Ovary (tissue), 10 donors: ENCODE results near the gene SPATA31A7. TPM values are rescaled to one million over a fixed set of nuclear protein-coding genes. Genes with fewer than 3 reads are reported as not detected.
"Not testable (repeated sequence)": the region's sequence is repeated elsewhere in the genome, so short reads cannot be mapped to it uniquely, and the experiment has no call there.

Source experiments
- DNase-seq, 5 donors: peaks; one replicate each; pipeline ENCODE4 v3.0.0-alpha.2; 2019 to 2020
- H3K27ac ChIP-seq, 2 donors: fragments of 200-600 bp; one replicate each; pipeline versions ENCODE4 v1.5.1 to v1.8.0; 2019 to 2022
- H3K27me3 ChIP-seq: fragments of 200-600 bp; one replicate; pipeline ENCODE4 v1.8.0; 2022
- H3K36me3 ChIP-seq: fragments of 200-600 bp; sonication (generic); one replicate; pipeline ENCODE4 v1.5.1; 2019
- H3K4me1 ChIP-seq: one replicate; pipeline ENCODE4 v1.8.1; 2013; ENCODE audit warnings: mild to moderate bottlenecking, moderate library complexity; ENCODE audit not compliant: insufficient read depth
- H3K4me3 ChIP-seq: fragments of 200-600 bp; sonication (generic); one replicate; pipeline ENCODE4 v1.5.1; 2017
- H3K9me3 ChIP-seq, 2 donors: fragments of 200-600 bp in 1 of 2; sonication (generic) in 1 of 2; one replicate each; pipeline versions ENCODE4 v1.5.1 to v1.8.1; 2013 to 2019; ENCODE audit warnings: mild to moderate bottlenecking in 1 of 2, moderate library complexity in 1 of 2
- WGBS, 3 donors: extraction: QIAGEN DNeasy Blood & Tissue Kit in 1 of 3; methylation state at CpG; one replicate each; pipeline versions ENCODE4 v1.1.5 to v1.1.7; 2013 to 2017; 5-methylcytosine and 5-hydroxymethylcytosine counted together
- intact Hi-C, 4 donors: fragments of 100-400 bp; cut with DNase I; formaldehyde crosslinking; loops; one replicate each; pipeline versions ENCODE4 v1.11.0 to v1.15.1; 2022 to 2023
- long read RNA-seq, 3 donors: library from polyadenylated mRNA in 2 of 3; unstranded in 2 of 3; transcript quantifications; one replicate each; pipeline ENCODE4 v2.0.0 and lab custom pipeline, GENCODE V29; 2021 to 2026
- polyA plus RNA-seq, 2 donors: library from polyadenylated mRNA; stranded (reverse); fragments of 200-250 nt in 1 of 2; fragments of 350-450 nt in 1 of 2; fragmentation: Illumina TruSeq in 1 of 2; extraction: RNeasy Lipid Tissue Mini Kit (QIAGEN cat#74804) in 1 of 2; gene quantifications; one replicate each; pipeline ENCODE4 v1.2.3, GENCODE V29; 2013 to 2014
- small RNA-seq: library from RNA; depleted of rRNA; stranded (forward); fragments of <200 nt; gene quantifications from one replicate; pipeline ENCODE3, GENCODE V24; 2016
- total RNA-seq, 7 donors: library from RNA; depleted of rRNA in 2 of 7; stranded (reverse); fragments of >200 nt in 2 of 7; fragmentation: NEBNext Ultra II Directional in 3 of 7; extraction: Animal tissue kit (Norgen Biotek cat#: 25700) in 3 of 7; gene quantifications; one replicate each; pipeline versions ENCODE4 v1.1.0 to v1.2.4, GENCODE V29; 2016 to 2023
- donor health status: DM: no; HTN: no; CAD: no; lungs with moderate emphysema.
- donor health status: DM: no; HTN: no; CAD: no.
- donor health status: Bipolar disorder and iron deficiency.
- donor health status: DM: yes; HTN: yes; CAD: no.
- donor health status: DM: no; HTN: no; CAD: no.
- donor health status: DM: yes; HTN: yes; CAD: no.

Gene SPATA31A7
- not detected for total RNA-seq
- not detected for polyA plus RNA-seq
- long read RNA-seq, donor 1: 0 reads
- long read RNA-seq, donor 2: 0 reads
- long read RNA-seq, donor 3: 0 reads

GRCh38 chr9:61189736-61190135 lies at the start of gene SPATA31A7:
SPATA31A7 (plus strand) TSS chr9:61190036; CDS start chr9:61190065, 29 bp downstream.
- H3K27ac ChIP-seq, H3K27me3 ChIP-seq, H3K4me1 ChIP-seq, H3K4me3 ChIP-seq, intact Hi-C loops, DNase-seq, H3K9me3 ChIP-seq, H3K36me3 ChIP-seq: not testable (repeated sequence)
- no CpG with 5 or more reads among the region's 7 CpGs for WGBS, 3 donors

GRCh38 chr9:61226438-61226837 lies 36.6 kb downstream of the SPATA31A7 start:
- H3K27ac ChIP-seq, intact Hi-C loops, H3K9me3 ChIP-seq, H3K4me3 ChIP-seq, H3K27me3 ChIP-seq, DNase-seq, H3K4me1 ChIP-seq, H3K36me3 ChIP-seq: not testable (repeated sequence)
- WGBS, 3 donors: 83 to 93% methylated on average over 1 to 3 of the region's 4 CpGs; no CpG with 5 or more reads in 1 of the 3 donors

Small RNA genes lying within 50 kb of the gene (small RNA-seq; reads per million reads assigned to genes)
- not detected for gene BX005040.2
